Uterus (tissue), 4 donors: ENCODE measurements around the gene PSPN. TPM values are rescaled to one million over a fixed set of nuclear protein-coding genes. Genes with fewer than 3 reads are reported as not detected.

Source experiments
- DNase-seq, 2 donors: peaks; one replicate each; pipeline ENCODE4 v3.0.0-alpha.2; 2019 to 2020
- H3K27ac ChIP-seq, 2 donors: fragments of 200-600 bp; sonication (generic); 1 replicate in 1 of 2; 2 replicates in 1 of 2; pipeline ENCODE4 v1.5.1; 2016 to 2018
- H3K27me3 ChIP-seq, 2 donors: fragments of 200-600 bp; sonication (generic); one replicate each; pipeline ENCODE4 v1.5.1; 2018 to 2019; ENCODE audit warnings: control low read depth in 1 of 2
- H3K36me3 ChIP-seq, 2 donors: fragments of 200-600 bp; sonication (generic); one replicate each; pipeline ENCODE4 v1.5.1; 2019; ENCODE audit warnings: control low read depth in 1 of 2
- H3K4me1 ChIP-seq, 2 donors: fragments of 200-600 bp; sonication (generic); one replicate each; pipeline ENCODE4 v1.5.1; 2018 to 2019; ENCODE audit warnings: control low read depth in 1 of 2
- H3K4me3 ChIP-seq, 2 donors: fragments of 200-600 bp; sonication (generic); 1 replicate in 1 of 2; 2 replicates in 1 of 2; pipeline ENCODE4 v1.5.1; 2018 to 2019; ENCODE audit warnings: mild to moderate bottlenecking in 1 of 2
- H3K9me3 ChIP-seq, 2 donors: fragments of 200-600 bp; sonication (generic); one replicate each; pipeline ENCODE4 v1.5.1; 2019; ENCODE audit warnings: control low read depth in 1 of 2
- POLR2A ChIP-seq, 2 donors: fragments of 450-650 bp; IDR thresholded peaks; one replicate each; pipeline ENCODE4 v1.6.1; 2016; ENCODE audit warnings: antibody characterized with exemption in 2 of 2, mild to moderate bottlenecking in 1 of 2, moderate library complexity in 1 of 2
- intact Hi-C: fragments of 100-400 bp; cut with DNase I; formaldehyde crosslinking; loops from one replicate; pipeline ENCODE4 v1.15.1; 2023; ENCODE audit warnings: low total_unique reads
- total RNA-seq, 4 donors: library from RNA; depleted of rRNA in 3 of 4; stranded (reverse); fragments of >200 nt in 3 of 4; gene quantifications; one replicate each; pipeline versions ENCODE4 v1.1.0 to v1.2.4, GENCODE V29; 2014 to 2023
- TF ChIP-seq, protein P1 (sequence below), 4 experiments: fragments of 200-600 bp in 2 of 4; fragments of 450-650 bp in 2 of 4; sonication (generic) in 2 of 4; IDR thresholded peaks; one replicate each; pipeline ENCODE4 v1.5.1; 2016 to 2019; ENCODE audit warnings: antibody characterized with exemption in 4 of 4, mild to moderate bottlenecking in 2 of 4, moderate library complexity in 1 of 4
- donor health status: DM: yes; HTN: yes; CAD: no.

The PSPN gene
- total RNA-seq, 4 donors from 2014 or later, result 0.26 to 2.2 (median 1.8) TPM; not detected in 1

DNA sequence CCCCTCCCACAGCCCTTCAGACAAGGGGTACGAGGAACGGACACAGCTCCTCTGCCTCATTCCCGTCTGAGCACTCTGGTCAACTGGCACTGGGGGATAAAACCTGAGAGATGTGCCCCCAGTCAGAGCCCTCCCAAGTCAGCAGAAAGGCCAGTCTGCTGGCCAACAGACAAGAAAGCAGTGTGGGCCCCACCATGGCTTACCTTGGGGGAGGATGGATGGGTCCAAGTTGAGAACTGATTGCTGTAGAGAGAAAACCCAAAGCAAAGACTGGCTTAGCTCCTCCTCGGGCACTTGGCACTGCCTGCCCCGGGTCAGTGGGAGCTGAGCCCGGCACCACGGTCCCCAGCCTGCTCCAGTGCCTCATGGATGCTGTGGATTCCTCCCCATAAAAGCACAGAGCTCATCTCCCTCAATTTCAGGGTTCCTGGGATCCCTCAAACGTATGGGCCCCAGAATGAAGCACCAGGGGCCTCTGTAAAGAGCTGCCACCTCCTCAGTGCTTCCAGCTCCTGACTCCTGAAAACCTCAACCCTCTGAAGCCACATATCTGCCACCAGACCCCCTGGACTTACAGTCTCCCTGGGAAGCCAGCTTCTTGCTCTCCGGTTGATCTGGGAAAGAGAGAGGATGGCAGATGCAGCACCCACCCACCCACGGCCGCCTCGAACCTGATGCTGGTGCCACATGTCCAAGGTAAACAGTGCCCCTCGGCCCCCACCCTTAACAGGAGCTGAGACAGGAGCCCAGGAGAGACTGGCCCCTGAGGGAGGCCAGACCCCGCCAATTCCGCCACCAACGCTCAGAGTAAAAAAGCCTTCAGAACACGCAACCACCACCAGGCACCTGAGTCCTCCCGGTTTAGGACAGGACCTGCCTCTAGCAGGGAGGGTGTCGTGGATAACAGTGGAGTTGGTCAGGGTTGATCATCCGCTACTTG, 45.6 kb upstream of the PSPN start:
- peaks cover 5 to 8% of the 10 kb centered on the region in 2 donors for H3K4me1 ChIP-seq
- no peak overlapping the region for H3K27ac ChIP-seq
- H3K4me3 ChIP-seq, result no peak overlapping the region
- no peak for TF ChIP-seq POLR2A (IDR thresholded peaks at IDR 0.05)
- TF ChIP-seq, protein P1, sequence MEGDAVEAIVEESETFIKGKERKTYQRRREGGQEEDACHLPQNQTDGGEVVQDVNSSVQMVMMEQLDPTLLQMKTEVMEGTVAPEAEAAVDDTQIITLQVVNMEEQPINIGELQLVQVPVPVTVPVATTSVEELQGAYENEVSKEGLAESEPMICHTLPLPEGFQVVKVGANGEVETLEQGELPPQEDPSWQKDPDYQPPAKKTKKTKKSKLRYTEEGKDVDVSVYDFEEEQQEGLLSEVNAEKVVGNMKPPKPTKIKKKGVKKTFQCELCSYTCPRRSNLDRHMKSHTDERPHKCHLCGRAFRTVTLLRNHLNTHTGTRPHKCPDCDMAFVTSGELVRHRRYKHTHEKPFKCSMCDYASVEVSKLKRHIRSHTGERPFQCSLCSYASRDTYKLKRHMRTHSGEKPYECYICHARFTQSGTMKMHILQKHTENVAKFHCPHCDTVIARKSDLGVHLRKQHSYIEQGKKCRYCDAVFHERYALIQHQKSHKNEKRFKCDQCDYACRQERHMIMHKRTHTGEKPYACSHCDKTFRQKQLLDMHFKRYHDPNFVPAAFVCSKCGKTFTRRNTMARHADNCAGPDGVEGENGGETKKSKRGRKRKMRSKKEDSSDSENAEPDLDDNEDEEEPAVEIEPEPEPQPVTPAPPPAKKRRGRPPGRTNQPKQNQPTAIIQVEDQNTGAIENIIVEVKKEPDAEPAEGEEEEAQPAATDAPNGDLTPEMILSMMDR (IDR thresholded peaks at IDR 0.05), result no peak
- H3K36me3 ChIP-seq, result no peaks in the 10 kb centered on the region
- DNase-seq, result no peak
- intact Hi-C loops, result no loop called here
- no peaks in the 10 kb centered on the region for H3K9me3 ChIP-seq
- H3K27me3 ChIP-seq, result no peaks in the 10 kb centered on the region

DNA sequence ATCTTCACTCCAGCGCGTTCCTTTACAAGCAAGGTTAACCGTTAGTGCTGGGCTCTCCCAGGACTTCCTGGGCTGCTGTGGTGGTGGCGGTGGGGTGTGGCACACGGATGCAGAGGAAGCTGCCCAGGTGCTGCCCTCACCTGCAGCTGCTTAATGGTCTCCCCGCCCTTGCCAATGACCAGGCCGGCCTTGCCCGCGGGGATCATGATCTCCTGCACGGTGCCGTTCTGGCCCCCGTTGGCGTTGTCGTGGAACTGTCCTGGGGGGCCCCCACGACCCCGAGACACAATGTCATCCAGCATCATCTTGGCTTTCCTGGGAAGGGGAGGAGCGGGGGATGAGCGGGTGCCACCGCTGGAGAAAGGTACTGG, 42.8 kb upstream of the PSPN start:
- H3K4me3 ChIP-seq, result no peak overlapping the region
- no peaks in the 10 kb centered on the region for H3K27me3 ChIP-seq
- intact Hi-C loops, result no loop called here
- H3K27ac ChIP-seq, result no peak overlapping the region
- no peak for DNase-seq
- H3K9me3 ChIP-seq, result no peaks in the 10 kb centered on the region
- peaks cover 5 to 12% of the 10 kb centered on the region in 2 donors for H3K4me1 ChIP-seq
- no peak for TF ChIP-seq POLR2A (IDR thresholded peaks at IDR 0.05)
- TF ChIP-seq, protein P1 (IDR thresholded peaks at IDR 0.05), result no peak
- H3K36me3 ChIP-seq, result no peaks in the 10 kb centered on the region

DNA sequence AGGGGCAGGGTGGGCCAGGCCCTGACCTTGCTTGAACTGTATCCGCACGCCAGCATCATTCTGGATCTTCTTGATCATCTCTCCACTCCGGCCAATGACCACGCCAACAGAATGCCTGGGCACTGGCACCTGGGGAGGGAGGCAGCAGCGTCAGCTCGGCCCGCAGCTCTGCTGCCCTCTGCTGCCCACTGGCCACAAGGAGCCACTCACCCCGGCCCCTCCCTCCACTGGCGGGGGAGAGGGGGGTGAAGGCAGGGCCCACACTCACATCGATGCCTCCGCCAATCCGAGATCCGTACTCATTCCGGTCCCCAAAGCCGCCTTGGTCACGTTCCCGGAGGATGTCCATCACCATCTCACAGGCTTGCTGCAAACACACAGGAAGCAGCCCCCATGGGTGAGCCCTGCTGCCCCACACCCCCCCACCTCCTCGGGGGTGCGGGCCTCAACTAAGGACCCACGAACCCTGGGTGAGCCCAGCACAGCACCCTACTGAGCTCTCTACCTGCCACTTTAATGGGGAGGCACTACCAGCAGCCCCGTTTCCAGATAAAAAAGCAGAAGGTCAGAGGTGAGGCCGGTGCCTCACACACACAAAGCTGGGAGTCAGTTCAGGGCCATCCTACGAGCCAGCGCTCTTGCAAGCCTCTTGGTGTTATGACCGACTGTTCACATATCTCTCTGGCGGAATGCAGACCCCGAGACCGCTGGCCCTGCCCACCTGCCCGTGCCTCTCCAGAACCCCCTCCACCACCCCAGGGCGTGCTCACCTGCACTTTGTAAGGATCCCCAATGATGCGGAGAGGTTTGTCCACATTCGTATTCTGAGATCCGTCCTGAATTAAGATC, 42.2 kb upstream of the PSPN start:
- peaks cover 5 to 6% of the 10 kb centered on the region in 2 donors for H3K4me1 ChIP-seq
- peak; percentile 63 to 66 for DNase-seq
- TF ChIP-seq POLR2A (IDR thresholded peaks at IDR 0.05), result no peak
- TF ChIP-seq, protein P1 (IDR thresholded peaks at IDR 0.05), result peak; percentile 42 to 68 (median 60)
- H3K36me3 ChIP-seq, result no peaks in the 10 kb centered on the region
- H3K9me3 ChIP-seq, result no peaks in the 10 kb centered on the region
- intact Hi-C loops, result no loop called here
- peak overlapping the region; percentile 20 to 65 for H3K27ac ChIP-seq
- no peak overlapping the region for H3K4me3 ChIP-seq
- H3K27me3 ChIP-seq, result no peaks in the 10 kb centered on the region

DNA sequence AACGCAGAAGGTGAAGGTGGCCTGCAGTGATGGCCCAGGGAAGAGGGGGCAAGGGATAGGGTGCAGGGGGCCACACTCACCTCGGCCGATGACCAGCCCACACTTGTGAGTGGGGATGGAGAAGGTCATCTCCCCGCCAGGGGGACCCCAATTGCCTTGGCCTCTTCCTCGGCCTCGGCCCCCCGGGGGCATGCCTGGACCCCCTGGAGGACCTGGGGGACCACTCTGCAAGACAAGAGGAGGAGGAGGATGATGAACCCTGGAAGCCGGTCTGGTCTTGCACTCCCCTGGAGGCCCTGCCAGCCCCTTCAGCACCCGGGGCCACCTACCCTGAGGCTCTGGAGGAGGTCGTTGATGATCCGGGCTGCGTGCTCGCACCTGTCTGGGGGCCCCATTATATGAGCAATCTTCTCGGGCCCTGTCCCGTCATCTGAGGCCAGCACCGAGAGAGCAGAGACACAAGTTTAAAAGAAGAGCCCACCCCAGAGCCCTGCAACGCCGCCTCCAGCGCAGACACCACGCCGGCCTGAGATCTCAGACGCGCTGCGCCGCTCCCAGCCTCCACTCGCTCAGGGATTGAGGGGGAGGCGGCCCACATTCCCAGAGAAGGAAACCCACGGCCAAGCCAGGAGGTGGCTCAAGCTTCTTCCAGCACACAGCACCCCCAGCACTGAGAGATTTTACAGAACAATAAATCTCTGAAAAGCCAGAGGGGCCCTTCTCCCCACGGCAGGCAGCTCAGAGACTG, 41.1 kb upstream of the PSPN start:
- no peak for TF ChIP-seq POLR2A (IDR thresholded peaks at IDR 0.05)
- TF ChIP-seq, protein P1 (IDR thresholded peaks at IDR 0.05), result no peak
- intact Hi-C loops, result no loop called here
- Histone ChIP-seq H3K27ac (peak overlapping the region; percentile 20 to 65), H3K9me3 (no peaks in the 10 kb centered on the region), H3K36me3 (no peaks in the 10 kb centered on the region), H3K27me3 (no peaks in the 10 kb centered on the region), H3K4me1 (peaks cover 4 to 5% of the 10 kb centered on the region in 2 donors), H3K4me3 (no peak overlapping the region)
- no peak for DNase-seq
